Stimulated activated CD4-positive, alpha-beta T cell treated with anti-CD3 and anti-CD28 coated beads, TNF-alpha, amount 100 ng/mL, for 4 hours (primary cell): ENCODE data around the gene CDH8.
"Not testable (repeated sequence)": the region's sequence is repeated elsewhere in the genome, so short reads cannot be mapped to it uniquely, and the experiment has no call there.

Source experiments
- DNase-seq, 3 experiments: peaks; one replicate each; pipeline ENCODE4 v3.0.0-alpha.2; 2020; ENCODE audit warnings: low read depth in 3 of 3

The CDH8 gene

GRCh38 chr16:61936522-61936921, 99.7 kb downstream of the CDH8 start:
- no peak for DNase-seq

GRCh38 chr16:61934601-61935000, 101.6 kb downstream of the CDH8 start:
- no peak for DNase-seq

- no peak for DNase-seq
These were observed 106.5 kb downstream of the CDH8 start for GRCh38 chr16:61929776-61930175.

- DNase-seq, result no peak
These were observed 109.5 kb downstream of the CDH8 start for GRCh38 chr16:61926766-61927165.

- no peak for DNase-seq
These were observed 112.6 kb downstream of the CDH8 start for GRCh38 chr16:61923629-61924028.

- DNase-seq, result no peak
These were observed 114.9 kb downstream of the CDH8 start for GRCh38 chr16:61921373-61921772.

GRCh38 chr16:61917865-61918826, 118.1 kb downstream of the CDH8 start:
- DNase-seq, result not testable (repeated sequence)

GRCh38 chr16:61915569-61915968, 120.7 kb downstream of the CDH8 start:
- no peak for DNase-seq

GRCh38 chr16:61909074-61909473, 127.2 kb downstream of the CDH8 start:
- no peak for DNase-seq

GRCh38 chr16:61908426-61908825, 127.8 kb downstream of the CDH8 start:
- no peak for DNase-seq

GRCh38 chr16:61901689-61902088, 134.5 kb downstream of the CDH8 start:
- DNase-seq, result no peak

- DNase-seq, result no peak
These were observed 135.8 kb downstream of the CDH8 start for GRCh38 chr16:61900482-61900881.

- no peak for DNase-seq
These were observed 138.6 kb downstream of the CDH8 start for GRCh38 chr16:61897657-61898056.

GRCh38 chr16:61892531-61892930, 143.7 kb downstream of the CDH8 start:
- no peak for DNase-seq

- DNase-seq, result no peak
These were observed 144.8 kb downstream of the CDH8 start for GRCh38 chr16:61891460-61891859.

GRCh38 chr16:61890386-61890785, 145.9 kb downstream of the CDH8 start:
- DNase-seq, result no peak

- no peak for DNase-seq
These were observed 148.3 kb downstream of the CDH8 start for GRCh38 chr16:61887903-61888302.

GRCh38 chr16:61885343-61885742, 150.9 kb downstream of the CDH8 start:
- DNase-seq, result no peak

GRCh38 chr16:61879306-61879705, 156.9 kb downstream of the CDH8 start:
- DNase-seq, result no peak

GRCh38 chr16:61877436-61877835, 158.8 kb downstream of the CDH8 start:
- no peak for DNase-seq

GRCh38 chr16:61872778-61873119, 163.5 kb downstream of the CDH8 start:
- DNase-seq, result no peak

- DNase-seq, result no peak
These were observed 164.1 kb downstream of the CDH8 start for GRCh38 chr16:61871837-61872777.
